Fibroblast of lung (primary cell): ENCODE measurements around the gene TPRKB. TPM values are rescaled to one million over a fixed set of nuclear protein-coding genes. Genes with fewer than 3 reads are reported as not detected.
"Not testable (repeated sequence)": the region's sequence is repeated elsewhere in the genome, so short reads cannot be mapped to it uniquely, and the experiment has no call there.

Experiments used
- DNase-seq, 2 donors: peaks; one replicate each; pipeline versions ENCODE4 v3.0.0 to v3.0.0-alpha.2; 2010; ENCODE audit warnings: low read depth in 2 of 2
- H2AFZ ChIP-seq: 2 replicates; pipeline ENCODE4 v1.5.1; 2012; ENCODE audit warnings: low read length, control low read depth, inconsistent platforms
- H3K27ac ChIP-seq: 2 replicates; pipeline ENCODE4 v1.5.1; 2011; ENCODE audit warnings: low read length, control low read depth; ENCODE audit not compliant: insufficient read depth
- H3K27me3 ChIP-seq: 2 replicates; pipeline ENCODE4 v1.5.1; 2011; ENCODE audit warnings: mild to moderate bottlenecking, low read length; ENCODE audit not compliant: control insufficient read depth, insufficient read depth
- H3K36me3 ChIP-seq: 2 replicates; pipeline ENCODE4 v1.5.1; 2011; ENCODE audit warnings: low read length; ENCODE audit not compliant: control insufficient read depth, insufficient read depth
- H3K4me1 ChIP-seq: 2 replicates; pipeline ENCODE4 v1.5.1; 2011; ENCODE audit warnings: low read length; ENCODE audit not compliant: control insufficient read depth, insufficient read depth; ENCODE audit errors: extremely low read depth
- H3K4me2 ChIP-seq: 2 replicates; pipeline ENCODE4 v1.5.1; 2011; ENCODE audit warnings: low read length, control low read depth; ENCODE audit not compliant: insufficient read depth; ENCODE audit errors: extremely low read depth
- H3K4me3 ChIP-seq, 4 experiments: fragments of 200-600 bp in 1 of 4; sonication (generic) in 1 of 4; replicated peaks in 1 of 4; 2 replicates each; pipeline ENCODE4 v1.5.1; 2011 to 2016; ENCODE audit warnings: low read length in 4 of 4, low read depth in 3 of 4, mild to moderate bottlenecking in 3 of 4, control low read depth in 2 of 4, inconsistent platforms in 1 of 4, mixed read lengths in 1 of 4; ENCODE audit not compliant: insufficient read depth in 1 of 4; ENCODE audit errors: control extremely low read depth in 1 of 4
- H3K79me2 ChIP-seq: 2 replicates; pipeline ENCODE4 v1.5.1; 2012; ENCODE audit warnings: mild to moderate bottlenecking, low read length, inconsistent platforms; ENCODE audit not compliant: control insufficient read depth, insufficient read depth
- H3K9ac ChIP-seq: 2 replicates; pipeline ENCODE4 v1.5.1; 2011; ENCODE audit warnings: mild to moderate bottlenecking, low read length, control low read depth; ENCODE audit not compliant: insufficient read depth
- H3K9me3 ChIP-seq: 2 replicates; pipeline ENCODE4 v1.5.1; 2012; ENCODE audit warnings: low read depth, low read length; ENCODE audit not compliant: control insufficient read depth, insufficient read depth
- H4K20me1 ChIP-seq: 2 replicates; pipeline ENCODE4 v1.5.1; 2011; ENCODE audit warnings: low read length; ENCODE audit not compliant: control insufficient read depth, insufficient read depth; ENCODE audit errors: extremely low read depth
- CTCF ChIP-seq, 2 donors: IDR thresholded peaks in 1 of 2; conservative IDR thresholded peaks in 1 of 2; 1 replicate in 1 of 2; 2 replicates in 1 of 2; pipeline ENCODE4 v1.5.1; 2011 to 2012; ENCODE audit warnings: low read length in 2 of 2, control low read depth in 1 of 2, inconsistent platforms in 1 of 2, low read depth in 1 of 2, mild to moderate bottlenecking in 1 of 2
- EZH2 ChIP-seq: IDR thresholded peaks from 2 replicates; pipeline ENCODE4 v1.5.1; 2012; ENCODE audit warnings: low read length, control low read depth, mild to moderate bottlenecking; ENCODE audit errors: missing control alignments
- polyA plus RNA-seq, 2 donors: library from polyadenylated mRNA; depleted of rRNA in 1 of 2; stranded (reverse) in 1 of 2; unstranded in 1 of 2; fragments of >200 nt; gene quantifications; 2 replicates each; pipeline ENCODE4 v1.2.1, GENCODE V29; 2011 to 2012; ENCODE audit warnings: missing spikeins in 1 of 2
- total RNA-seq: library from RNA; depleted of rRNA; stranded (reverse); fragments of >200 nt; gene quantifications from 2 replicates; pipeline ENCODE4 v1.2.1, GENCODE V29; 2014

Gene TPRKB
- total and polyA plus RNA-seq, 2 donors (not counting 1 experiment from before 2014, with no cell fraction given) = 16.5 to 26.8 TPM

GRCh38 chr2:73762571-73762970 is 25.4 kb upstream of the TPRKB start:
- Histone ChIP-seq H3K36me3 (peaks cover 8% of the 10 kb centered on the region), H2AFZ (no peak overlapping the region), H3K27ac (no peak overlapping the region), H3K9me3 (no peaks in the 10 kb centered on the region), H3K4me1 (peaks cover 6% of the 10 kb centered on the region), H3K27me3 (no peaks in the 10 kb centered on the region), H4K20me1 (no peaks in the 10 kb centered on the region), H3K4me3 (no peak overlapping the region), H3K4me2 (no peak overlapping the region), H3K79me2 (no peaks in the 10 kb centered on the region), H3K9ac (no peak overlapping the region)
- no peak for TF ChIP-seq CTCF (conservative IDR thresholded peaks at IDR 0.05 in 1 of 2, IDR thresholded peaks at IDR 0.05 in 1 of 2; ENCODE audit: low read depth in 1 of 2, low read length in 2 of 2)
- TF ChIP-seq EZH2 = no peak
- no peak for DNase-seq

GRCh38 chr2:73759904-73760303 is 22.8 kb upstream of the TPRKB start:
- Histone ChIP-seq H3K4me1 (peaks cover 6% of the 10 kb centered on the region), H3K4me2 (peak overlapping the region; percentile 27), H3K9ac (no peak overlapping the region), H2AFZ (no peak overlapping the region), H3K79me2 (no peaks in the 10 kb centered on the region), H3K36me3 (peaks cover 4% of the 10 kb centered on the region), H3K9me3 (no peaks in the 10 kb centered on the region), H4K20me1 (no peaks in the 10 kb centered on the region), H3K4me3 (no peak overlapping the region), H3K27ac (no peak overlapping the region), H3K27me3 (no peaks in the 10 kb centered on the region)
- DNase-seq = peak in 1 of 2 donors; percentile 22
- no peak for TF ChIP-seq CTCF (conservative IDR thresholded peaks at IDR 0.05 in 1 of 2, IDR thresholded peaks at IDR 0.05 in 1 of 2; ENCODE audit: low read depth in 1 of 2, low read length in 2 of 2)
- no peak for TF ChIP-seq EZH2

DNA sequence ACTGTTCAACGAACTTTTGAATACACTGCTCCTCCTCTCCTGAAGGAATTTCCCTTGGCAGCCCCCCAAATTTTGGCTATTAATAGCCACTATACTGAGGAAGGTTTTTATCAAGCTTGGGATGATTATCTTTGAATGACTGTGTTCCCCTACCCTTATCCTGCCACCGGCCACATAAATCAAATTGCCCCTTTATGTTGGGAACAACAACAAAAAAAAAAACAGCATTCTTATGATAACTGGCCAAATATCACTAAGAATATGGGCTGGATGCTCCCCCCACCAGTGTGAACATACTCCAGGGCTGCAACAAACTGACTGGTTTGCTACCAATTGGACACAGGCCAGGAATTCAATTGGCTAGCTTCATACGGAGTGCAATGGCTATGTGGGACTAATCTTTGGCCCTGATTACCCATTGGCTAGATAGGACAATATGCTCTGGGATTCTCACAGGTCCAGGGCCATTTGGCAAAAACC is 22.2 kb upstream of the TPRKB start:
- TF ChIP-seq CTCF (conservative IDR thresholded peaks at IDR 0.05 in 1 of 2, IDR thresholded peaks at IDR 0.05 in 1 of 2; ENCODE audit: low read depth in 1 of 2, low read length in 2 of 2) = no peak
- no peak for TF ChIP-seq EZH2
- peak; percentile 33 to 60 for DNase-seq
- Histone ChIP-seq H4K20me1 (no peaks in the 10 kb centered on the region), H3K27ac (no peak overlapping the region), H3K4me2 (no peak overlapping the region), H3K9me3 (no peaks in the 10 kb centered on the region), H3K79me2 (no peaks in the 10 kb centered on the region), H2AFZ (no peak overlapping the region), H3K36me3 (peaks cover 4% of the 10 kb centered on the region), H3K27me3 (no peaks in the 10 kb centered on the region), H3K4me1 (peaks cover 6% of the 10 kb centered on the region), H3K9ac (no peak overlapping the region), H3K4me3 (no peak overlapping the region)

DNA sequence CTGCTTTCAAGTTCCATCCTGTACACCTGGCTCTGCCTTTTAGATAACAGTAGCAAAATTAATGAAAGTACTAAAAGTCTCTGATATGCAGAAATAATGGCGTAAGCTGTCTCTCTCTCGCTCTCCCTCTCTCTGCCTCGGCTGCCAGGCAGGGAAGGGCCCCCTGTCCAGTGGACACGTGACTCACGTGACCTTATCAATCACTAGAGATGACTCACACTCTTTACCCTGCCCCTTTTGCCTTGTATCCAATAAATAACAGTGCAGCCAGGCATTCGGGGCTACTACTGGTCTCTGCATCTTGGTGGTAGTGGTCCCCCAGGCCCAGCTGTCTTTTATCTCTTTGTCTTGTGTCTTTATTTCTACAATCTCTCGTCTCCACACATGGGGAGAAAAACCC is 17.2 kb upstream of the TPRKB start:
- DNase-seq = not testable (repeated sequence)

More for the DNA sequence above, 17.2 kb upstream of the TPRKB start:
- not testable (repeated sequence) for H3K4me1 ChIP-seq, H3K27ac ChIP-seq, H3K4me3 ChIP-seq, H3K9me3 ChIP-seq, H3K4me2 ChIP-seq, H3K27me3 ChIP-seq, H3K36me3 ChIP-seq, H4K20me1 ChIP-seq, H3K79me2 ChIP-seq, H3K9ac ChIP-seq, H2AFZ ChIP-seq
